GM10248 (cell line): Measurements from ENCODE around the gene PIGU.
A peak's percentile ranks its signal among the peaks of the same experiment; 100 is the strongest.

ENCODE experiments used
- CTCF ChIA-PET: fragments of 300-600 bp; sonication (Branson Sonifier 250); formaldehyde crosslinking; extraction: SDS; loops from one replicate; lab custom pipeline; 2021; ENCODE audit warnings: antibody characterized with exemption; lab: Yijun Ruan, JAX
- POLR2A ChIA-PET: fragments of 350-650 bp; sonication (Branson Sonifier 250); formaldehyde crosslinking; extraction: SDS; loops from one replicate; lab custom pipeline; 2020; ENCODE audit warnings: antibody characterized with exemption; lab: Yijun Ruan, JAX
- DNase-seq: peaks from one replicate; pipeline ENCODE4 v3.0.0; 2012; ENCODE audit errors: extremely low spot score
- TF ChIP-seq, protein P1 (sequence below): IDR thresholded peaks from 2 replicates; pipeline ENCODE4 v1.5.1; 2012; ENCODE audit warnings: mild to moderate bottlenecking, low read depth; ENCODE audit errors: extremely low read depth, missing control alignments, control extremely low read depth

PIGU gene

DNA sequence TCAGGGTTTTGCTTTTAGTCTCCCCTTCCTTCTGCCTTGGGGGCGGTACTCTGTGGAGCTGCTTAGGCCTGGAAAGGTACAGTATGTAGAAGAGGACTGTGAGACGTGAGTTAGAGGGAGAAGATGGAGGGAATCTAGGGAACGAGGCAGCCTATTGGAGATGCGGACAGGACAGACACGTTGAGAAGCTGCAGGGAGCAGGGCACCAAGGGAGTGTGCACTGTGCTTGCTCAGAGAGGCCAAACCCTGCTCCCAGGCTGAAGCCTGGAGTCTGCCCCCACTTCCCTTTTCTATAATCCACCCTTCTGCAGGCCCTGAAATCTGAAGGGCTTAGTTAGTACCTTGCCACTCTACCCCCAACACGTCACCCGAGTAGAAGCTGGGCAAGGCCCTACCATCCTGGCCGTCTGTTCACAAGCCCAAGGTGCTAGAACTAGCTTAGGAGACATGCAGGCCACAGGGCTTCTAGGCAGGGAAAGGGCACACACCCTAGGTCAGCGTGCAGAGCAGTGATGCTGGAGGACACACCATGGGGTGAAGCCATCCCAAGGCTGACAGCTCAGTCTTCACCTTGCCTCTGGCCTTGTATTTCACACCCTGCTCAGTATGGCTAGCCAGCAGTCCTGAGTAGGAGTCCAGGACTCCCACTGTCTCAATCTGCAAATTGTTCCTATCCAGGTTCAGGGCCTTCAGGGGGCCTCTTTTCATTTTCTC, 34.1 kb upstream of the PIGU start:
- no peak for DNase-seq
- ChIA-PET POLR2A (no interaction called here), CTCF (interaction anchor here (0.7 to 6.8 kb wide), 5 partner anchors 9 to 398 kb away, joined by 3 to 36 read pairs (median 12); no protein-coding TSS in a partner anchor)
- TF ChIP-seq, protein P1, sequence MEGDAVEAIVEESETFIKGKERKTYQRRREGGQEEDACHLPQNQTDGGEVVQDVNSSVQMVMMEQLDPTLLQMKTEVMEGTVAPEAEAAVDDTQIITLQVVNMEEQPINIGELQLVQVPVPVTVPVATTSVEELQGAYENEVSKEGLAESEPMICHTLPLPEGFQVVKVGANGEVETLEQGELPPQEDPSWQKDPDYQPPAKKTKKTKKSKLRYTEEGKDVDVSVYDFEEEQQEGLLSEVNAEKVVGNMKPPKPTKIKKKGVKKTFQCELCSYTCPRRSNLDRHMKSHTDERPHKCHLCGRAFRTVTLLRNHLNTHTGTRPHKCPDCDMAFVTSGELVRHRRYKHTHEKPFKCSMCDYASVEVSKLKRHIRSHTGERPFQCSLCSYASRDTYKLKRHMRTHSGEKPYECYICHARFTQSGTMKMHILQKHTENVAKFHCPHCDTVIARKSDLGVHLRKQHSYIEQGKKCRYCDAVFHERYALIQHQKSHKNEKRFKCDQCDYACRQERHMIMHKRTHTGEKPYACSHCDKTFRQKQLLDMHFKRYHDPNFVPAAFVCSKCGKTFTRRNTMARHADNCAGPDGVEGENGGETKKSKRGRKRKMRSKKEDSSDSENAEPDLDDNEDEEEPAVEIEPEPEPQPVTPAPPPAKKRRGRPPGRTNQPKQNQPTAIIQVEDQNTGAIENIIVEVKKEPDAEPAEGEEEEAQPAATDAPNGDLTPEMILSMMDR, result no peak

DNA sequence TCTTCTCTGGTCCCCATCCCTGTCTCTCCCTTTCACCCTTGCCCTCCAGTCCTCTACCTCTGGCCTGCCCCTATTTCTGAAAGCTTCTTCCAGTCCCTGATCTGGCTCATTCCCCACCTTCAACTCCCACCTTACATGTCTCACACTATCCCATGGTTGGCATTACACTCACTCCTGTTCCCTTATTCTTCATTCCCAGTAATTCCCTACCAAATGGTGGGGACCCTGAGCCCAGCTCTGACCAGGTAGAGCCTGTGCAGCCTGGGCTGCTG, 33.6 kb upstream of the PIGU start:
- ChIA-PET CTCF (interaction anchor here (1.0 to 6.8 kb wide), 5 partner anchors 10 to 397 kb away, joined by 3 to 36 read pairs (median 12); no protein-coding TSS in a partner anchor), POLR2A (no interaction called here)
- DNase-seq, result no peak
- TF ChIP-seq, protein P1, result no peak

DNA sequence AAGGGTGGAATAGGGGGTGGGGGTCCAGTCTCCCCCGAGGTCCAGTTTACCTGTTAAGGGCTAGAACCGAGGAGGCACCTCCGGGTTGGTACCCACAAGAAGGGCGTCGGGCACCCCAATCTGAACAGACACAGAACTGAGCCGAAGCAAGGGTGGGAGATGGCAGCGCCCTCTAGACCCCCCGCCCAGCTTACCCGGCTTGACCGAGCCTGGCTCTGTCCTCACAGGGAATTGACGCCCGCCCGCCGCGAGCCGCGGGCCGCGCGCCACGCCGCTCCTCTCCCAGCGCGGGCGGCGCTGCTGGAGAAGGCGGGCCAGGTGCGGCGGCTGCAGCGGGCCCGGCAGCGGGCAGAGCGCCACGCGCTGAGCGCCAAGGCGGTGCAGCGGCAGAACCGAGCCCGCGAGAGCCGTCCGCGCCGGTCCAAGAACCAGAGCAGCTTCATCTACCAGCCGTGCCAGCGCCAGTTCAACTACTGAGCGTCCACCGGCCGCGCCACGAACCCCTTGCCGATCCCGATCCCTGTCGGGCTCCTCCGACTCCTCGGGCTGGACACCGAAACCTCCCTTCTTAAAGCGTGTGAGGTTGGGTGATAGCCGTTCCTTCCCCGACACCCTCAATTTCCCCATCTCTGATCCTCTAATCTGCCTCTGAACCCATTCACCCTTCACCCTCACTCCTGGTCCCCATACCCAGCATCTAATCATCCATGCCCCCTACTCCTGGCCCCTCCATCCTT, 33.1 kb upstream of the PIGU start:
- ChIA-PET CTCF (interaction anchor here (1.0 to 6.8 kb wide), 7 partner anchors 10 to 397 kb away, joined by 3 to 56 read pairs (median 12); no protein-coding TSS in a partner anchor), POLR2A (no interaction called here)
- TF ChIP-seq, protein P1, result peak; percentile 21
- DNase-seq, result peak; percentile 83

DNA sequence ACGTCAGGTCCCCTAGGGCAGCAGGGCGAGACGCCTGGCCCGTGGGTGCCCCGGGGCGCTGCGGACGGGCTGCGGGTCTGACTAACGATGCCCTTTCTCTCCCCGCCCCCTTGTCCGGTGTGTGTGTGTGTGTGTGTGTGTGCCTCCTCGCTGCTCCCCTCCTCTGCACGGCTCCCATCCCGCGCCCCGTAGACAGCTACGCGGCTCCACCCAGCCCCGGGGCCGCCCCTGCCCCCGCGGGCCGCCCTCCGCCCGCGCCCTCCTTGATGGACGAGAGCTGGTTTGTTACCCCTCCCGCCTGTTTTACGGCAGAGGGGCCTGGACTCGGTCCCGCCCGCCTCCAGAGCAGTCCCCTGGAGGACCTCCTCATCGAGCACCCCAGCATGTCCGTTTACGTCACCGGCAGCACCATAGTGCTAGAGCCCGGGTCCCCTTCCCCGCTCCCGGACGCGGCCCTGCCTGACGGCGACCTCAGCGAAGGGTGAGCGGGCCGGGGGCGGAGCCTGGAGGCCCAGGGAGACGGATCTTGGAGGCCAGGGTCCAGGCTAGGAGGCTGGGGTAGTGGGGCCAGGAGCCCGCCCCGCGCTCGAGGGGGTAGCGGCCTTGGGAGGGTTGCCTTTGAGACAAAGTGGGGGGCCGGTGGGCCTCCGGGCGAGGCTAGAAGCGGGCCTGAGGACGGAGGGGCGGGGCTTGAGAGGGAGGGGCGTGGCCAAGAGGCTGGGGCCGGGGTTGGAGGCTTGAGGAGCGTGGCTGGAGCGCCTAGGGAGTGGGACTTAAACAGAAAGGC, 32.3 kb upstream of the PIGU start:
- ChIA-PET CTCF (interaction anchor here (0.9 to 6.8 kb wide), 12 partner anchors 9 to 396 kb away, joined by 3 to 56 read pairs (median 6); no protein-coding TSS in a partner anchor), POLR2A (interaction anchor here (0.6 kb wide), 1 partner anchor 28 kb away, joined by 3 read pairs; no protein-coding TSS in a partner anchor)
- peak; percentile 91 for DNase-seq
- TF ChIP-seq, protein P1, result no peak

DNA sequence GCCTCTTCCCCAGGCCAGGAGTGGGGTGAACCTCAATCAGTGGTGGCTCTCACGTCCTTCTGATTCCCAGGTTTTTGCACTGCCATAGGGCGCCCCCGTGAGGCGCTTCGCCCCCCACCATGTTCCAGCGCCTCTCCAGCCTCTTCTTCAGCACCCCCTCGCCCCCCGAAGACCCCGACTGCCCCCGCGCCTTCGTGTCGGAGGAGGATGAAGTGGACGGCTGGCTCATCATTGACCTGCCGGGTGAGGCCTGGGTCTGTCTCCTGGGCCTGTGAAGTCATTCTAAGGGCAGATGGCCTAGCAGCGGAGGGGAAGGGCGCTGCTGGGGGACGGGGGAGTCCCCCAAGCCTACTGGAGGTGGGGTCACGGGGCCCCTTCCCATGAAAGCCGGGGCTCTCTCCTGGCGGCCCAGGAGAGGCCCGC, 31.7 kb upstream of the PIGU start:
- TF ChIP-seq, protein P1, result peak; percentile 75
- peak; percentile 64 for DNase-seq
- ChIA-PET POLR2A (interaction anchor here (0.6 kb wide), 1 partner anchor 27 kb away, joined by 3 read pairs; no protein-coding TSS in a partner anchor), CTCF (interaction anchor here (0.9 to 6.8 kb wide), 17 partner anchors 8 to 395 kb away, joined by 3 to 56 read pairs (median 6); partner anchors contain the start of gene PIGU)
